ENCODE measurements around the gene VPS39.
"Not testable (repeated sequence)": the region's sequence is repeated elsewhere in the genome, so short reads cannot be mapped to it uniquely, and the experiment has no call there.

VPS39 gene, protein sequence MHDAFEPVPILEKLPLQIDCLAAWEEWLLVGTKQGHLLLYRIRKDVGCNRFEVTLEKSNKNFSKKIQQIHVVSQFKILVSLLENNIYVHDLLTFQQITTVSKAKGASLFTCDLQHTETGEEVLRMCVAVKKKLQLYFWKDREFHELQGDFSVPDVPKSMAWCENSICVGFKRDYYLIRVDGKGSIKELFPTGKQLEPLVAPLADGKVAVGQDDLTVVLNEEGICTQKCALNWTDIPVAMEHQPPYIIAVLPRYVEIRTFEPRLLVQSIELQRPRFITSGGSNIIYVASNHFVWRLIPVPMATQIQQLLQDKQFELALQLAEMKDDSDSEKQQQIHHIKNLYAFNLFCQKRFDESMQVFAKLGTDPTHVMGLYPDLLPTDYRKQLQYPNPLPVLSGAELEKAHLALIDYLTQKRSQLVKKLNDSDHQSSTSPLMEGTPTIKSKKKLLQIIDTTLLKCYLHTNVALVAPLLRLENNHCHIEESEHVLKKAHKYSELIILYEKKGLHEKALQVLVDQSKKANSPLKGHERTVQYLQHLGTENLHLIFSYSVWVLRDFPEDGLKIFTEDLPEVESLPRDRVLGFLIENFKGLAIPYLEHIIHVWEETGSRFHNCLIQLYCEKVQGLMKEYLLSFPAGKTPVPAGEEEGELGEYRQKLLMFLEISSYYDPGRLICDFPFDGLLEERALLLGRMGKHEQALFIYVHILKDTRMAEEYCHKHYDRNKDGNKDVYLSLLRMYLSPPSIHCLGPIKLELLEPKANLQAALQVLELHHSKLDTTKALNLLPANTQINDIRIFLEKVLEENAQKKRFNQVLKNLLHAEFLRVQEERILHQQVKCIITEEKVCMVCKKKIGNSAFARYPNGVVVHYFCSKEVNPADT

DNA sequence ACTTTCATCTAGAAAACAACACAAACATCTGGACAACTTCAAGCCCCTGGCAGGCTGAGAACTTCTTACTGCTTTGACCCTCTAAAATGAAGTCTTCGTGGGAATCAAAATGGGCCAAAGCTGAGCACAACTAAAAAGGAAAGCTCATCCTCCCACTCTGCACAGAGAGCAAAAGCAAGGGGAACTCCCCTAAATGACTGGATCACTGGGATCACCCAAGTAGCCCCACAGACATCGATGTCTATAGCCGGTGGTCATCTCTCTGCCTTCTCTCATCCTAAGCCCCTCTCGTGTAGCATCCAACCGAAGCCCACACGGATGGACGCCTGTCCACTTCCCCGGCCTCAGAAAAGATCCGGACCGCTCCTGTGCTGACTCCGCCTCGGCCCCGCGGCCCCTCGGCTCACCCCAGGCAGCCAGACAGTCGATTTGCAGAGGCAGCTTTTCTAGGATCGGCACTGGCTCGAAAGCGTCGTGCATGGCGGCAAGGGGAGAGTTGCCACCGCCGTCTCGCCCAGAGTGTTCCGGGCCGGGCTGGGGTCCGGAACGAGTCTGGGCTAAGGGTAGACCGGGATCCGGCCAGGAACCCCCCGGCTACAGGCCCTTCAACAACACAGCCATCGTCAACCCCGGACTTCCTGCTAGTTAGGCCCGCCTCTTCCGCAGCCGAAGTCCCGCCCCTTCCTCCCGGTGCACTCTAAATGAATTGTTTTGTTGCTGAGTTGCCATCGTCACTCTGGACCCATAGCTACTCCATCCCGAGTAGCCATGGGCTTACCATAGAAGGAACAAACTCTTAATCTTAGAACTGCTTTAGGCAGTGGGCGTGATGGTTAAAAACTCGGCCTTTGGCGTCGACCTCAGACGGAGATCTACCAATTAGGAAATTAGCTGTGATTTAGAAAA is at the start of gene VPS39:
TSS of gene VPS39 (minus strand) at position 631 of the 906 bp plus-strand sequence. CDS start at position 480, 151 bp downstream.
- Histone ChIP-seq H3K4me3 (ENCODE audit: low read length) (peak within 1 kb of the TSS; percentile 98), H3K9ac (ENCODE audit: low read depth, low read length) (peak within 1 kb of the TSS; percentile 93), H3K9me3 (ENCODE audit: insufficient read depth, low read depth, low read length) (no peaks in the 10 kb centered on the region), H3K27ac (ENCODE audit: low read length) (peak within 1 kb of the TSS; percentile 53), H3K4me1 (ENCODE audit: insufficient read depth, low read length) (peaks cover 3% of the 10 kb centered on the region; the same call in 1 of the 2 replicates), H3K27me3 (ENCODE audit: insufficient read depth, low read length) (no peaks in the 10 kb centered on the region), H3K36me3 (ENCODE audit: insufficient read depth, low read depth, low read length) (peaks cover 36% of the 10 kb centered on the region)

DNA sequence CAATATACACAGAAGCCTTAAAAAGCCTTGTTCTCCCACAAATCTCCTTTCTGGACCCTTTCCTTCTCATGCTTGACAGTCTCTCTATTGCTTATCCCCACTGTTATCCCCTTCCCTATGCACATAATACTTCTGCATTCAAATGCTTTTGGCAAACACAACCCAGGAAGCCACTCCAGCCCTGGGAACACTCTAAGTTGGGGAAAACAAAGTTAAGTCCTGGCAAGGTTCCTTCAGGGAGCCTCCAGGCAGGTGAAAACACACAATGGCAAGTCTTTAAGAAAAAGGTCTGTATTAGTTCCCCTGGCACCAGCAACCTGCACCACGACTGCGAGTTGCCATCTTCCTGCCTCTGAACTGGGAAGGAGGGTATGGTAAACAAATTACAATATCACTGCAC is 45.2 kb upstream of the VPS39 start:
- H3K9me3 ChIP-seq (ENCODE audit: insufficient read depth, low read depth, low read length): peaks cover 41% of the 10 kb centered on the region
- no peak overlapping the region; the same call in 1 of the 2 replicates for H3K4me3 ChIP-seq (ENCODE audit: low read length)
- H3K4me1 ChIP-seq (ENCODE audit: insufficient read depth, low read length): no peaks in the 10 kb centered on the region
- peaks cover 66% of the 10 kb centered on the region for H3K36me3 ChIP-seq (ENCODE audit: insufficient read depth, low read depth, low read length)
- no peak overlapping the region for H3K27ac ChIP-seq (ENCODE audit: low read length)
- H3K9ac ChIP-seq (ENCODE audit: low read depth, low read length): no peak overlapping the region
- H3K27me3 ChIP-seq (ENCODE audit: insufficient read depth, low read length): no peaks in the 10 kb centered on the region

DNA sequence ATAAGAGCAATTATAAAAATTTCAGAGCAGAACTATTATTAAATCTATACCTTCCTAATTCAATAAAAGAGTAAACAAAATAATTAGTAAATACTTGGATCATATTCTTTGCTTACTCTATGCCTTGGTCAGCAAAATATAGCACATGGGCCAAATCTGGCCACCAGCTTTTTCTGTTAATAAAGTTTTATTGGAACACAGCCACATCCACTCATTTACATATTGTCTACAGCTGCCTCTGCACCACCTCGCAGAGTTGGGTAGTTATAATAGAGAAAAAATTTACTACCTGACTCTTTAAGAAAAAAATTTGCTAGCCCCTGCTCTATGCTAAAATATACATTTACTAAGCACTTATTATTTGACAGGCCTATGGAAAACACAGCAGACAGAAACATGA is 32.7 kb upstream of the VPS39 start:
- Histone ChIP-seq H3K4me1 (ENCODE audit: insufficient read depth, low read length) (no peaks in the 10 kb centered on the region), H3K36me3 (ENCODE audit: insufficient read depth, low read depth, low read length) (peaks cover 62% of the 10 kb centered on the region), H3K27me3 (ENCODE audit: insufficient read depth, low read length) (no peaks in the 10 kb centered on the region), H3K27ac (ENCODE audit: low read length) (no peak overlapping the region), H3K9ac (ENCODE audit: low read depth, low read length) (no peak overlapping the region), H3K9me3 (ENCODE audit: insufficient read depth, low read depth, low read length) (no peaks in the 10 kb centered on the region), H3K4me3 (ENCODE audit: low read length) (no peak overlapping the region)

DNA sequence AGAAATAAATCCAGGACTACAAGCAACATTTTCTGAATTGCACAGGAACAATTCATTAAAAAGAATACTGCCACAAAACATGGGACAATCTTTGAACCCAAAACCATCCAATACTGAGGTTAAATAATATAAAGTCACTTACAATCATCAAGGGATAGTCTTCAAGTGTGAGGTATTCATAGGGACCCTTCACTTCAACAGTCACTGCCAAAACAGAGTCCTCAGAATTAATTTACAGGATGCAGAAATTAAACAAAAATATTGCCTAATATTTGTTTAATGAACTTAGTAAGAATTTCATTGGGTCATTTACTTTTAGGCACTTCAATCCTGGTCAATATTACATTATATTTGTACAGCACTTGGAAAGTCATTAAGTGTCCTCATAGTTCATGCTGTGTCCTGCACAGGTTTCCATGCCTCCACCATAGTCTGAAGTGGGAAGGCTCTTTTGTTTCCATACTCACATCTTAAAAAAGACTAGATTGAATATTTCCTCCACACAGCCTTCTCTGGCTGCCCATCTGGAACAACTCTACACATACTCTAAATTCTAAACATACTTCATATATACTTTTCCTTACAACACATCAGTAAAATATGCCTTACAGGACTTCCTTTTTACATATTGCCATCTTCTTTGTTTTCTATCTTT is 31.6 kb upstream of the VPS39 start:
- Histone ChIP-seq H3K36me3 (ENCODE audit: insufficient read depth, low read depth, low read length) (peaks cover 70% of the 10 kb centered on the region), H3K9me3 (ENCODE audit: insufficient read depth, low read depth, low read length) (no peaks in the 10 kb centered on the region), H3K4me3 (ENCODE audit: low read length) (no peak overlapping the region), H3K4me1 (ENCODE audit: insufficient read depth, low read length) (no peaks in the 10 kb centered on the region), H3K9ac (ENCODE audit: low read depth, low read length) (no peak overlapping the region), H3K27ac (ENCODE audit: low read length) (no peak overlapping the region), H3K27me3 (ENCODE audit: insufficient read depth, low read length) (no peaks in the 10 kb centered on the region)

DNA sequence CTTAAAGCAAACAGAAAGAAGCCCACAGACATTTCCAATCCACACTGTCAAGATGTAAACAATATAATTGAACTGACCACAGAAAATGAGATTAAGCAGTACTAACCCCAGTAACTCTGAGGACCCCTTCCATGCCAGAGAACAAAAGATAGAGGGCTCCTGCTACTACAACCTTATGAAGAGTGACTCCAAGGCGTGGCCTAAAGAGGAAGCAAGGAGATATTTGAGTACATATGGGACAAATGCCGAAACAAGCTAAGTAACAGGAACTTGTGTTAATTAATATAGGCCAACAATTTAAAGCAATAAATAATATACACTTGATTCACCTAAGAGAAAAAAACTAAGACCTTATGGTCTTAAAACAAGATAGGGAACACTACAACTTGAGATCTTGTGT is 25.0 kb upstream of the VPS39 start:
- H3K4me3 ChIP-seq (ENCODE audit: low read length): no peak overlapping the region
- no peak overlapping the region for H3K27ac ChIP-seq (ENCODE audit: low read length)
- no peaks in the 10 kb centered on the region for H3K27me3 ChIP-seq (ENCODE audit: insufficient read depth, low read length)
- H3K36me3 ChIP-seq (ENCODE audit: insufficient read depth, low read depth, low read length): peaks cover 87% of the 10 kb centered on the region
- H3K9ac ChIP-seq (ENCODE audit: low read depth, low read length): no peak overlapping the region
- H3K9me3 ChIP-seq (ENCODE audit: insufficient read depth, low read depth, low read length): no peaks in the 10 kb centered on the region
- no peaks in the 10 kb centered on the region for H3K4me1 ChIP-seq (ENCODE audit: insufficient read depth, low read length)

DNA sequence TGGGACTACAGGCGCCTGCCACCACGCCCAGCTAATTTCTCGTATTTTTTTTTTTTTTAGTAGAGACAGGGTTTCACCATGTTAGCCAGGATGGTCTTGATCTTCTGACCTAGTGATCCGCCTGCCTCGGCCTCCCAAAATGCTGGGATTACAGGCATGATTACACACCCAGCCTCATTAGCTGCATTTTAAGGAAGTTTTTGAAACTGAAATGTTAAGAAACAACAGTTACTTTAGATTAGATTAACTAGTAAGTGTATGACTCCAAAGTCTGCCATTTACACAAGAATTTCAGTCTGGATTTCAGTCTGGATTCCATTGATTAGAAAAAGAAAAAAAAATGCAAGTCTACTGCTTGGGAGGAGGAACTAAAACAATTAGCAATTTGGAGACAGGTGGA is 24.5 kb upstream of the VPS39 start:
- no peak overlapping the region for H3K4me3 ChIP-seq (ENCODE audit: low read length)
- H3K36me3 ChIP-seq (ENCODE audit: insufficient read depth, low read depth, low read length): peaks cover 87% of the 10 kb centered on the region
- no peaks in the 10 kb centered on the region for H3K4me1 ChIP-seq (ENCODE audit: insufficient read depth, low read length)
- H3K9ac ChIP-seq (ENCODE audit: low read depth, low read length): no peak overlapping the region
- H3K27me3 ChIP-seq (ENCODE audit: insufficient read depth, low read length): no peaks in the 10 kb centered on the region
- no peak overlapping the region for H3K27ac ChIP-seq (ENCODE audit: low read length)
- H3K9me3 ChIP-seq (ENCODE audit: insufficient read depth, low read depth, low read length): no peaks in the 10 kb centered on the region

DNA sequence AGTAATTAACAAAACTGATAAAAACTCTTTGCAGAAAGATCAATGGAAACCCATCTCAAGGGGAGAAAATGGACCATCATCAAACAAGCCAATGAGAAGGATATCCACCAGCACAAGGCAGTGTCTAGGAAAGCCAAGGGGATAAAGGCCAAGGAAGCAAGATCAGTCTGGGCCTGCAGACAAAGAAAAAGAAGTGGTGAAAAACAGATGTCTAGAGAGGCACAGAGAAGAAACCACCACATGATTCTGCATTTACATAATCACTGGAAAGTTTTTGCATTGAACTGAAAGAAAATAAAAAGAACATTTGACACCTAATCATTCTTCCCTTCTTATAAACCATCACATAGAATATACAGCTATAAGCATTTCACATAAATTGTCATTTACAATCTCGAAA is 23.0 kb upstream of the VPS39 start:
- no peaks in the 10 kb centered on the region for H3K9me3 ChIP-seq (ENCODE audit: insufficient read depth, low read depth, low read length)
- H3K27me3 ChIP-seq (ENCODE audit: insufficient read depth, low read length): no peaks in the 10 kb centered on the region
- peaks cover 87% of the 10 kb centered on the region for H3K36me3 ChIP-seq (ENCODE audit: insufficient read depth, low read depth, low read length)
- no peaks in the 10 kb centered on the region for H3K4me1 ChIP-seq (ENCODE audit: insufficient read depth, low read length)
- H3K27ac ChIP-seq (ENCODE audit: low read length): no peak overlapping the region
- H3K4me3 ChIP-seq (ENCODE audit: low read length): no peak overlapping the region
- no peak overlapping the region for H3K9ac ChIP-seq (ENCODE audit: low read depth, low read length)

DNA sequence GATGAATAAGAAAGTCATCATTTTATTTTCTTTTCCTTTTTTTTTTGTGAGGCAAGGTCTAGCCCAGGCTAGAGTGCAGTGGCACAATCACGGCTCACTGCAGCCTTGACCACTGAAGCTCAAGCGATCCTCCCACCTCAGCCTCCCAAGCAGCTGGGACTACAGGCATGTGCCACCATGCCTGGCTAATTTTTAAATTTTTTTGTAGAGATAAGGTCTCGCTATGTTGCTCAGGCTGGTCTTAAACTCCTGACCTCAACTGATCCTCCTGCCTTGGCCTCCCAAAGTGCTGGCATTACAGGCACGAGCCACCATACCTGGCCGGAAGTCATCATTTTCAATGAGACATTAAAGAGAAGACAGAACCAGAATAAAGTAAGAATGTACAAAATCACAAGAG is 20.9 kb upstream of the VPS39 start:
- H3K9me3 ChIP-seq (ENCODE audit: insufficient read depth, low read depth, low read length); H3K4me3 ChIP-seq (ENCODE audit: low read length); H3K27ac ChIP-seq (ENCODE audit: low read length); H3K9ac ChIP-seq (ENCODE audit: low read depth, low read length); H3K27me3 ChIP-seq (ENCODE audit: insufficient read depth, low read length); H3K4me1 ChIP-seq (ENCODE audit: insufficient read depth, low read length): not testable (repeated sequence)
- peaks cover 91% of the 10 kb centered on the region for H3K36me3 ChIP-seq (ENCODE audit: insufficient read depth, low read depth, low read length)

DNA sequence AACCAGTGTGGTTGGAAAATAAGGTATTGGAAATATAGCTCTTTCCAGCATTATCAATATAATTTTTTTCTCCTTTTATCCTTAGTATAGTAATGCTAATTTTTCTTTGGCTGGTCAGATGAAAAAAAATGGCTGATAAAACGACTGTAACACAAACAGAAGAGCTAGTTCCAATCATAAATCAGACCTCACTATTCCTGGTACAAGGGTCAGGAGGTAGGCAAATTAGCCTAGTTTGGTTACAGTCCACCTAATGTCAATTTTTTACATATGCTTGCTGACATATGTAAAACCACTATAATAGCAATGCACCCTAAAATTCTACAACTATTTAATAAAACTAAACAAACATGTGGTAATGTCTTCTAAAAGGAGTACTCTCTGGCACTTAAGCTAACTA is 19.9 kb upstream of the VPS39 start:
- Histone ChIP-seq H3K9me3 (ENCODE audit: insufficient read depth, low read depth, low read length) (no peaks in the 10 kb centered on the region), H3K4me3 (ENCODE audit: low read length) (no peak overlapping the region), H3K27ac (ENCODE audit: low read length) (no peak overlapping the region), H3K27me3 (ENCODE audit: insufficient read depth, low read length) (no peaks in the 10 kb centered on the region), H3K4me1 (ENCODE audit: insufficient read depth, low read length) (no peaks in the 10 kb centered on the region), H3K9ac (ENCODE audit: low read depth, low read length) (no peak overlapping the region), H3K36me3 (ENCODE audit: insufficient read depth, low read depth, low read length) (peaks cover 91% of the 10 kb centered on the region)

DNA sequence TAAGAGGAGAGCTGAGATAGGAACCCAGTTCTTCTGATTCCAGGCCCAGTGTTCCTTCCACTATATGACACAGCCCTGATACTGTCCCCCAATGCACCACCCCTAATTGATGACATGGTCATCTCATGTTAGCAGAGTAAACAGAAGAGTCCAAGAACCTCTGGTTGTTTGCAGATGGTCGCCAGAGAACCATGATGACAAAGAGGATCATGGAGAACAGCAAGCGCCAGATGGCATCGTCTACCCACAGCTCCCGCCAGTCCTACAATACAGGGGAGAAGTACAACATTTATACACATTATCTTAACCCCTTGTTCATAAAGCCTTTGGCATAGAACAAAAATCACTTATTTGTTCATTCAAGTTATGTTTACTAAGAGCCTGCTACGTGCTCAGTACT is 18.5 kb upstream of the VPS39 start:
- Histone ChIP-seq H3K4me3 (ENCODE audit: low read length) (no peak overlapping the region), H3K36me3 (ENCODE audit: insufficient read depth, low read depth, low read length) (peaks cover 84% of the 10 kb centered on the region), H3K9me3 (ENCODE audit: insufficient read depth, low read depth, low read length) (no peaks in the 10 kb centered on the region), H3K4me1 (ENCODE audit: insufficient read depth, low read length) (no peaks in the 10 kb centered on the region), H3K9ac (ENCODE audit: low read depth, low read length) (no peak overlapping the region), H3K27me3 (ENCODE audit: insufficient read depth, low read length) (no peaks in the 10 kb centered on the region), H3K27ac (ENCODE audit: low read length) (no peak overlapping the region)

DNA sequence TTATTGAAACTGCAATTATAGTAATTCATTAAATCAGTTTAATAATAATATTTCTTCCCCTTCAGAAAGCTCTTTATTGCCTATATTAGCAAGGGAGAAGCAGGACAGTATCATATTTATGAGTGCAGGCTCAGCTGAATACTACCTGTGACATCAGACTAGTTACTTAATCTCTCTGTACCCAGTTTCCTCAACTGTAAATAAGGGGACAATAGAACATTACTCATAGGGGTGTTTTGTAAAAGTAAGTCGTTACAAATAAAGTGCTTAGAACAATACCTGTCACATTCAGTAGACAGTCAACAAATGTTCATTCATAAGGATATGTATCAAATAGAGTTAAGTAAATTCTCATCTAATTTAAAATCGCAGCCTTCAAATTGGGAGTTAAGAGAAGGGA is 12.1 kb upstream of the VPS39 start:
- Histone ChIP-seq H3K27me3 (ENCODE audit: insufficient read depth, low read length) (no peaks in the 10 kb centered on the region), H3K4me3 (ENCODE audit: low read length) (no peak overlapping the region), H3K27ac (ENCODE audit: low read length) (no peak overlapping the region), H3K9me3 (ENCODE audit: insufficient read depth, low read depth, low read length) (no peaks in the 10 kb centered on the region), H3K9ac (ENCODE audit: low read depth, low read length) (no peak overlapping the region), H3K36me3 (ENCODE audit: insufficient read depth, low read depth, low read length) (peaks cover 78% of the 10 kb centered on the region), H3K4me1 (ENCODE audit: insufficient read depth, low read length) (no peaks in the 10 kb centered on the region)

Measured in iPS-20b (cell line).